Activated CD8-positive, alpha-beta memory T cell treated with anti-CD3 and anti-CD28 coated beads, Interleukin-2, amount 50 U/mL, for 1 hour (primary cell): Measurements from ENCODE around the gene NELL1.

ENCODE experiments used
- DNase-seq: peaks from one replicate; pipeline ENCODE4 v3.0.0-alpha.2; 2020; ENCODE audit errors: extremely low read depth

The NELL1 gene

GRCh38 chr11:21415606-21416005 lies 746.2 kb downstream of the NELL1 start:
- no peak for DNase-seq

GRCh38 chr11:21421711-21422329 lies 752.4 kb downstream of the NELL1 start:
- no peak for DNase-seq

- DNase-seq: no peak
These were observed 757.5 kb downstream of the NELL1 start for GRCh38 chr11:21426931-21427330.

GRCh38 chr11:21427726-21428125 lies 758.3 kb downstream of the NELL1 start:
- no peak for DNase-seq

GRCh38 chr11:21428796-21429195 lies 759.4 kb downstream of the NELL1 start:
- no peak for DNase-seq

GRCh38 chr11:21429401-21429800 lies 760.0 kb downstream of the NELL1 start:
- DNase-seq: no peak

GRCh38 chr11:21430537-21430936 lies 761.2 kb downstream of the NELL1 start:
- DNase-seq: no peak

- no peak for DNase-seq
These were observed 777.7 kb downstream of the NELL1 start for GRCh38 chr11:21446939-21447590.

GRCh38 chr11:21447871-21448270 lies 778.5 kb downstream of the NELL1 start:
- DNase-seq: no peak

GRCh38 chr11:21456186-21456585 lies 786.8 kb downstream of the NELL1 start:
- no peak for DNase-seq

- DNase-seq: no peak
These were observed 790.7 kb downstream of the NELL1 start for GRCh38 chr11:21460082-21460481.

GRCh38 chr11:21461701-21462100 lies 792.3 kb downstream of the NELL1 start:
- no peak for DNase-seq

GRCh38 chr11:21464601-21465193 lies 795.3 kb downstream of the NELL1 start:
- DNase-seq: no peak

- no peak for DNase-seq
These were observed 795.8 kb downstream of the NELL1 start for GRCh38 chr11:21465203-21465602.

GRCh38 chr11:21465920-21466319 lies 796.5 kb downstream of the NELL1 start:
- no peak for DNase-seq

- no peak for DNase-seq
These were observed 801.1 kb downstream of the NELL1 start for GRCh38 chr11:21470521-21470920.

GRCh38 chr11:21472261-21472660 lies 802.9 kb downstream of the NELL1 start:
- no peak for DNase-seq

GRCh38 chr11:21474529-21474928 lies 805.1 kb downstream of the NELL1 start:
- DNase-seq: no peak

- no peak for DNase-seq
These were observed 805.9 kb downstream of the NELL1 start for GRCh38 chr11:21475276-21475675.

GRCh38 chr11:21476588-21476987 lies 807.2 kb downstream of the NELL1 start:
- DNase-seq: no peak

- no peak for DNase-seq
These were observed 810.9 kb downstream of the NELL1 start for GRCh38 chr11:21480240-21480639.

- DNase-seq: no peak
These were observed 811.9 kb downstream of the NELL1 start for GRCh38 chr11:21481255-21481654.

- DNase-seq: no peak
These were observed 814.7 kb downstream of the NELL1 start for GRCh38 chr11:21484039-21484438.
